IMR-90 (cell line): ENCODE measurements around the gene EMD. TPM values are rescaled to one million over a fixed set of nuclear protein-coding genes. Genes with fewer than 3 reads are reported as not detected.
A peak's percentile ranks its signal among the peaks of the same experiment; 100 is the strongest.

ENCODE experiments used
- ATAC-seq: fragments of 200-7000 bp; cut with Tn5 transposase; 2 replicates; pipeline ENCODE4 v1.9.1; 2020; ENCODE audit warnings: low read depth, mild to moderate bottlenecking, moderate library complexity
- BruUV-seq: library from RNA; stranded (reverse); fragments of 400-500 nt; replicated peaks from 2 replicates; lab custom pipeline; 2021; lab: Mats Ljungman, UMichigan
- CTCF ChIA-PET: fragments of 300-600 bp; formaldehyde crosslinking; extraction: SDS; loops from one replicate; lab custom pipeline; 2021; ENCODE audit warnings: antibody characterized with exemption; lab: Yijun Ruan, JAX
- POLR2A ChIA-PET: fragments of 300-600 bp; sonication (Branson Sonifier 250); formaldehyde crosslinking; loops from one replicate; lab custom pipeline; 2022; ENCODE audit warnings: antibody characterized with exemption; ENCODE audit not compliant: unreplicated experiment; lab: Charles Lee
- DNase-seq: peaks from one replicate; pipeline ENCODE4 v3.0.0; 2013
- H2AFZ ChIP-seq: replicated peaks from 2 replicates; pipeline ENCODE3; 2013; ENCODE audit warnings: low read length, mild to moderate bottlenecking; ENCODE audit not compliant: poor library complexity
- H2AK5ac ChIP-seq: 2 replicates; pipeline ENCODE4 v1.6.1; 2013; ENCODE audit warnings: low read depth, low read length, inconsistent platforms
- H2AK9ac ChIP-seq: replicated peaks from 2 replicates; pipeline ENCODE3; 2013; ENCODE audit warnings: mild to moderate bottlenecking, low read depth, low read length, moderate library complexity; ENCODE audit not compliant: poor library complexity
- H2BK120ac ChIP-seq: 2 replicates; pipeline ENCODE4 v1.6.1; 2013; ENCODE audit warnings: low read depth, low read length, inconsistent platforms
- H2BK15ac ChIP-seq: 3 replicates; pipeline ENCODE4 v1.6.1; 2013; ENCODE audit warnings: low read depth, low read length, inconsistent platforms
- H2BK20ac ChIP-seq: 2 replicates; pipeline ENCODE4 v1.6.1; 2013; ENCODE audit warnings: low read depth, mild to moderate bottlenecking, inconsistent platforms, low read length, moderate library complexity
- H2BK5ac ChIP-seq: 2 replicates; pipeline ENCODE4 v1.6.1; 2013; ENCODE audit warnings: mild to moderate bottlenecking, low read depth, low read length, inconsistent platforms; ENCODE audit not compliant: poor library complexity, severe bottlenecking
- H3K14ac ChIP-seq: replicated peaks from 2 replicates; pipeline ENCODE4 v1.6.1; 2013; ENCODE audit warnings: low read depth, low read length, inconsistent platforms
- H3K18ac ChIP-seq: 2 replicates; pipeline ENCODE4 v1.6.1; 2013; ENCODE audit warnings: low read depth, low read length, control low read depth
- H3K23ac ChIP-seq: 2 replicates; pipeline ENCODE4 v1.6.1; 2013; ENCODE audit warnings: low read depth, low read length, inconsistent platforms
- H3K27ac ChIP-seq: 2 replicates; pipeline ENCODE4 v1.5.1; 2013; ENCODE audit warnings: mild to moderate bottlenecking, control low read depth, low read length; ENCODE audit not compliant: insufficient read depth
- H3K27me3 ChIP-seq: 2 replicates; pipeline ENCODE4 v1.6.1; 2013; ENCODE audit warnings: low read length; ENCODE audit not compliant: control insufficient read depth, insufficient read depth
- H3K36me3 ChIP-seq: 2 replicates; pipeline ENCODE4 v1.6.1; 2013; ENCODE audit warnings: low read length, mixed read lengths; ENCODE audit not compliant: control insufficient read depth, insufficient read depth
- H3K4ac ChIP-seq: 2 replicates; pipeline ENCODE4 v1.6.1; 2013; ENCODE audit warnings: low read depth, low read length, inconsistent platforms
- H3K4me1 ChIP-seq: 2 replicates; pipeline ENCODE4 v1.6.1; 2013; ENCODE audit warnings: low read length, mixed read lengths; ENCODE audit not compliant: control insufficient read depth, insufficient read depth
- H3K4me2 ChIP-seq: 2 replicates; pipeline ENCODE4 v1.6.1; 2013; ENCODE audit warnings: low read depth, mild to moderate bottlenecking, control low read depth, low read length, moderate library complexity
- H3K4me3 ChIP-seq: 2 replicates; pipeline ENCODE4 v1.5.1; 2013; ENCODE audit warnings: low read depth, mild to moderate bottlenecking, control low read depth, low read length, moderate library complexity; ENCODE audit not compliant: insufficient read depth
- H3K56ac ChIP-seq: 2 replicates; pipeline ENCODE4 v1.6.1; 2013; ENCODE audit warnings: low read length, inconsistent platforms; ENCODE audit not compliant: insufficient read depth; ENCODE audit errors: extremely low read depth
- H3K79me1 ChIP-seq, 2 experiments: 2 replicates each; pipeline ENCODE4 v1.6.1; 2013; ENCODE audit warnings: low read length in 2 of 2, inconsistent platforms in 1 of 2, low read depth in 1 of 2
- H3K9ac ChIP-seq: 2 replicates; pipeline ENCODE4 v1.6.1; 2013; ENCODE audit warnings: low read depth, low read length, control low read depth
- H3K9me1 ChIP-seq: 2 replicates; pipeline ENCODE4 v1.6.1; 2013; ENCODE audit warnings: low read length, inconsistent platforms; ENCODE audit not compliant: insufficient read depth
- H3K9me3 ChIP-seq: 2 replicates; pipeline ENCODE4 v1.6.1; 2013; ENCODE audit warnings: low read length; ENCODE audit not compliant: control insufficient read depth, insufficient read depth
- H4K20me1 ChIP-seq: 2 replicates; pipeline ENCODE4 v1.6.1; 2013; ENCODE audit warnings: low read length, inconsistent platforms; ENCODE audit not compliant: insufficient read depth
- H4K5ac ChIP-seq: 2 replicates; pipeline ENCODE4 v1.6.1; 2013; ENCODE audit warnings: mild to moderate bottlenecking, low read depth, low read length, control low read depth
- H4K8ac ChIP-seq, 2 experiments: 2 replicates each; pipeline ENCODE4 v1.6.1; 2013; ENCODE audit warnings: low read depth in 2 of 2, low read length in 2 of 2, control low read depth in 1 of 2, inconsistent platforms in 1 of 2
- H4K91ac ChIP-seq: 2 replicates; pipeline ENCODE4 v1.6.1; 2013; ENCODE audit warnings: low read depth, low read length, inconsistent platforms; ENCODE audit not compliant: insufficient read depth
- MXI1 ChIP-seq: IDR thresholded peaks from 2 replicates; pipeline ENCODE4 v1.6.1; 2012; ENCODE audit warnings: low read depth, mild to moderate bottlenecking, low read length, moderate library complexity, borderline replicate concordance
- POLR2A ChIP-seq: IDR thresholded peaks from 2 replicates; pipeline ENCODE4 v1.6.1; 2012; ENCODE audit warnings: mild to moderate bottlenecking, low read depth, low read length
- WGBS, 2 experiments: methylation state at CpG; one replicate each; pipeline versions ENCODE4 v1.1.5 to v1.1.7; 2013; ENCODE audit warnings: missing lambda C conversion rate in 2 of 2; ENCODE audit not compliant: insufficient read length in 1 of 2; ENCODE audit errors: extremely low coverage in 2 of 2; 5-methylcytosine and 5-hydroxymethylcytosine counted together
- dilution Hi-C: fragments of 300-500 bp; cut with HindIII; formaldehyde crosslinking; loops from one replicate; pipeline ENCODE4 v1.14.3; 2018; ENCODE audit warnings: low sequenced_read_pairs; ENCODE audit not compliant: unreplicated experiment
- in situ Hi-C: fragments of 300-500 bp; cut with MboI; formaldehyde crosslinking; loops from 3 replicates; pipeline ENCODE4 v1.14.3; 2019; ENCODE audit warnings: low sequenced_read_pairs, inconsistent platforms, mixed read lengths
- intact Hi-C: fragments of 100-400 bp; cut with micrococcal nuclease; formaldehyde crosslinking; loops from 2 replicates; pipeline ENCODE4 v1.10.0; 2022
- polyA plus RNA-seq, 3 experiments: library from polyadenylated mRNA; depleted of rRNA; stranded (reverse); fragments of >200 nt; gene quantifications; 2 replicates each; pipeline ENCODE4 v1.2.3, GENCODE V29; 2012; ENCODE audit warnings: low replicate concordance in 1 of 3
- total RNA-seq: library from RNA; depleted of rRNA; stranded (reverse); fragments of >200 nt; gene quantifications from 2 replicates; pipeline ENCODE4 v1.2.3, GENCODE V29; 2012
- TF ChIP-seq, protein P1 (sequence below): fragments of 150-350 bp; IDR thresholded peaks from 2 replicates; pipeline ENCODE4 v1.6.1; 2016; ENCODE audit warnings: low read depth, mild to moderate bottlenecking, low read length, moderate library complexity, borderline replicate concordance

Gene EMD
- total and polyA plus RNA-seq, 2 of the 4 experiments (the other 2 are of a cell fraction): 9.9 to 80.6 TPM

DNA sequence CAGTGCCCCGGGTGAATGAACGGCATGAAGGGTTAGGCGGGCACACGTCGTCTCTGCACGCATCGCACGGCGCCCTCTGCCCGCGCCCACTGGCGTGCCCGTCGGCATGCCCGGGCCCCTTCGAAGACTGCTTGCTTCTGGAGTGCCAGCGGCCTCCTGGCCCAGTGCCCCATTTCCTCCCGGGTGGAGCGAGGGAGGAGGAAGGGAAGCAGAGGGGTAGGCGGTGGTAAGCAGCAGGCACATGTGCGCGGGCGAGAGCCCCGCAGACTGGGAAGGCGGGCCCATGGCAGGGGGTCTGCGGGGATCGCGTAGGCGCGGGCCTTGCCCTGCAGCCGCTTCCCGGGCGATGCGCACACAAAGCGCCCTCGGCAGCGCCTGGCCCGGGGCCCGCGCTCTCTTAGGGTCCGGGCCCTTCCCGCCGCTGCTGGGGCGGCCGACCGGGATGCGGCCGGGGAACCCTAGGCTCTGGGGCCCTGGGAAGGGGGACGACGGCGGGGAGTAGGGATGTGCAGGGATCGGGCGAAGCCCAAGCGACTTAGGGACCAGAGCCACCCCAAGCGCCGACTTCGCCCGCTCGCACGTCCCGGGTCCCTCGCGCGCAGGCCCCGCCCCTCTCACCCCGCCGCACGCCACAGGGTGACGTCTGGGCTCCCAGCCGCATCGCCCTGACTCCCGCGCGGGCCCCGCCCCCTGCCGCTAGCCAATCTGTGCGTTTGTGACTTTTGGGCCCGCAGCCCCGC is 866 bp upstream of the EMD start:
- Histone ChIP-seq H3K56ac (peak overlapping the region; percentile 38), H3K9ac (peak overlapping the region; percentile 72), H3K36me3 (peaks cover 11% of the 10 kb centered on the region; the same call in 1 of the 2 replicates), H3K23ac (peak overlapping the region; percentile 37; the same call in 1 of the 2 replicates), H4K20me1 (peaks cover 17% of the 10 kb centered on the region), H2AK9ac (peak overlapping the region; percentile 91), H3K4me3 (peak overlapping the region; percentile 37), H3K27me3 (no peaks in the 10 kb centered on the region), H3K79me1 (peaks cover 0 to 32% of the 10 kb centered on the region in 2 experiments; a peak in 3 of 4 replicates), H3K9me3 (no peaks in the 10 kb centered on the region), H3K4me1 (peaks cover 13% of the 10 kb centered on the region), H3K4me2 (peak overlapping the region; percentile 60; the same call in 1 of the 2 replicates), H2BK5ac (peak overlapping the region; percentile 86), H3K27ac (peak overlapping the region; percentile 94), H2BK20ac (no peak overlapping the region), H3K18ac (no peak overlapping the region), H2BK15ac (no peak overlapping the region), H4K5ac (peak overlapping the region; percentile 83), H2AK5ac (peak overlapping the region; percentile 29), H3K4ac (peak overlapping the region; percentile 61), H4K8ac (peak overlapping the region; percentile 62 to 76; a peak in 3 of 4 replicates), H3K14ac (peak overlapping the region; percentile 40; the same call in 1 of the 2 replicates), H2BK120ac (peak overlapping the region; percentile 6; the same call in 1 of the 2 replicates), H4K91ac (peak overlapping the region; percentile 42), H2AFZ (peak overlapping the region; percentile 77), H3K9me1 (0 out of 2 replicates have a peak, but pooled peaks cover 5% of the 10 kb centered on the region)
- peak; percentile 40 for DNase-seq
- no TSS peak for BruUV-seq
- ATAC-seq: peak; percentile 0
- ChIA-PET POLR2A (interaction anchor here (0.6 kb wide), 2 partner anchors 7 to 9 kb away, joined by 3 to 4 read pairs; no protein-coding TSS in a partner anchor), CTCF (no interaction called here)
- 29% methylated on average over 39 of the region's 79 CpGs; no CpG with 5 or more reads in 1 of the 2 experiments for WGBS, 2 experiments
- dilution Hi-C loops (no loop called here), in situ Hi-C loops (no loop called here), intact Hi-C loops (no loop called here)
- TF ChIP-seq, protein P1, sequence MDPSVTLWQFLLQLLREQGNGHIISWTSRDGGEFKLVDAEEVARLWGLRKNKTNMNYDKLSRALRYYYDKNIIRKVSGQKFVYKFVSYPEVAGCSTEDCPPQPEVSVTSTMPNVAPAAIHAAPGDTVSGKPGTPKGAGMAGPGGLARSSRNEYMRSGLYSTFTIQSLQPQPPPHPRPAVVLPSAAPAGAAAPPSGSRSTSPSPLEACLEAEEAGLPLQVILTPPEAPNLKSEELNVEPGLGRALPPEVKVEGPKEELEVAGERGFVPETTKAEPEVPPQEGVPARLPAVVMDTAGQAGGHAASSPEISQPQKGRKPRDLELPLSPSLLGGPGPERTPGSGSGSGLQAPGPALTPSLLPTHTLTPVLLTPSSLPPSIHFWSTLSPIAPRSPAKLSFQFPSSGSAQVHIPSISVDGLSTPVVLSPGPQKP: no peak
- TF ChIP-seq POLR2A: peak; percentile 65
- peak; percentile 29; the same call in 1 of the 2 replicates for TF ChIP-seq MXI1
